GM21737 (cell line): Measurements from ENCODE around the gene CLEC2L.
"Not testable (repeated sequence)": the region's sequence is repeated elsewhere in the genome, so short reads cannot be mapped to it uniquely, and the experiment has no call there.

Experiments
- ATAC-seq: cut with Tn5 transposase; IDR thresholded peaks from one replicate; pipeline ENCODE4 v1.9.1; 2021; ENCODE audit warnings: mild to moderate bottlenecking, moderate library complexity; ENCODE audit not compliant: unreplicated experiment

Gene CLEC2L

GRCh38 chr7:139553991-139554700, 30.7 kb downstream of the CLEC2L start:
- ATAC-seq: not testable (repeated sequence)

- ATAC-seq: no peak
These were observed 34.5 kb downstream of the CLEC2L start for GRCh38 chr7:139557857-139558581.

GRCh38 chr7:139559364-139560105, 36.0 kb downstream of the CLEC2L start:
- no peak for ATAC-seq

- ATAC-seq: no peak
These were observed 36.7 kb downstream of the CLEC2L start for GRCh38 chr7:139560199-139560598.

- no peak for ATAC-seq
These were observed 37.2 kb downstream of the CLEC2L start for GRCh38 chr7:139560678-139561077.

GRCh38 chr7:139562491-139562890, 39.0 kb downstream of the CLEC2L start:
- no peak for ATAC-seq

GRCh38 chr7:139562961-139563565, 39.6 kb downstream of the CLEC2L start:
- ATAC-seq: no peak

GRCh38 chr7:139563856-139564255, 40.4 kb downstream of the CLEC2L start:
- no peak for ATAC-seq

- no peak for ATAC-seq
These were observed 42.6 kb downstream of the CLEC2L start for GRCh38 chr7:139566075-139566474.

- no peak for ATAC-seq
These were observed 43.5 kb downstream of the CLEC2L start for GRCh38 chr7:139566736-139567646.

GRCh38 chr7:139567647-139568345, 44.3 kb downstream of the CLEC2L start:
- no peak for ATAC-seq

GRCh38 chr7:139568346-139568675, 44.8 kb downstream of the CLEC2L start:
- ATAC-seq: no peak

- no peak for ATAC-seq
These were observed 45.5 kb downstream of the CLEC2L start for GRCh38 chr7:139568813-139569490.

GRCh38 chr7:139570119-139570518, 46.6 kb downstream of the CLEC2L start:
- no peak for ATAC-seq

GRCh38 chr7:139570626-139571025, 47.1 kb downstream of the CLEC2L start:
- no peak for ATAC-seq

GRCh38 chr7:139571190-139571589, 47.7 kb downstream of the CLEC2L start:
- no peak for ATAC-seq

GRCh38 chr7:139571651-139572050, 48.2 kb downstream of the CLEC2L start:
- no peak for ATAC-seq

GRCh38 chr7:139572071-139572470, 48.6 kb downstream of the CLEC2L start:
- no peak for ATAC-seq

GRCh38 chr7:139572704-139573385, 49.4 kb downstream of the CLEC2L start:
- ATAC-seq: no peak
